ENCODE data around the gene RNF220.

DNA sequence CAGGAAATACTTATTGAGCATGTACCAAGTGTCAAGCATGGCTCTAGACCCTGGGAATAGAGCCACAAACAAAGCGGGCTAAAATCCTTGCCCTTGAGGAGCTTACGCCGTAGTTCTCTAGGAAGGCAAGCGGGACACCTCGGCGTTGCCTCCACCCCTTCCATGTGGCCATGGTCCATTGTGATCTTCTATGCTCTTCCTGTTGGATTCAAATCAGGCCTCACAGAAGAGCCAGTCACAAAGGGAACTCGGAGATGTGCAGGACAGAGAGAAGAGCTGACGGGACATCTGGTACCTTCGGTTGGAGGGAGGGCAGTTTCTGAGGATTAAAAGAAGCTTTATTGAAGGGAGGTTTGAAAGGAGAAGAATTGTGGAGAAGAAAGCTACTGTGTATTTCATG lies 139.9 kb downstream of the RNF220 start:
- TF ChIP-seq, protein P1, sequence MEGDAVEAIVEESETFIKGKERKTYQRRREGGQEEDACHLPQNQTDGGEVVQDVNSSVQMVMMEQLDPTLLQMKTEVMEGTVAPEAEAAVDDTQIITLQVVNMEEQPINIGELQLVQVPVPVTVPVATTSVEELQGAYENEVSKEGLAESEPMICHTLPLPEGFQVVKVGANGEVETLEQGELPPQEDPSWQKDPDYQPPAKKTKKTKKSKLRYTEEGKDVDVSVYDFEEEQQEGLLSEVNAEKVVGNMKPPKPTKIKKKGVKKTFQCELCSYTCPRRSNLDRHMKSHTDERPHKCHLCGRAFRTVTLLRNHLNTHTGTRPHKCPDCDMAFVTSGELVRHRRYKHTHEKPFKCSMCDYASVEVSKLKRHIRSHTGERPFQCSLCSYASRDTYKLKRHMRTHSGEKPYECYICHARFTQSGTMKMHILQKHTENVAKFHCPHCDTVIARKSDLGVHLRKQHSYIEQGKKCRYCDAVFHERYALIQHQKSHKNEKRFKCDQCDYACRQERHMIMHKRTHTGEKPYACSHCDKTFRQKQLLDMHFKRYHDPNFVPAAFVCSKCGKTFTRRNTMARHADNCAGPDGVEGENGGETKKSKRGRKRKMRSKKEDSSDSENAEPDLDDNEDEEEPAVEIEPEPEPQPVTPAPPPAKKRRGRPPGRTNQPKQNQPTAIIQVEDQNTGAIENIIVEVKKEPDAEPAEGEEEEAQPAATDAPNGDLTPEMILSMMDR (IDR thresholded peaks at IDR 0.05), result no peak
- no peak for TF ChIP-seq POLR2A (IDR thresholded peaks at IDR 0.05)
- TF ChIP-seq EP300 (IDR thresholded peaks at IDR 0.05), result no peak
